Keratinocyte (primary cell): ENCODE results near the gene PCDH9. TPM values are rescaled to one million over a fixed set of nuclear protein-coding genes. Genes with fewer than 3 reads are reported as not detected.

Experiments
- DNase-seq: peaks from one replicate; pipeline ENCODE4 v3.0.0-alpha.2; 2011; ENCODE audit warnings: low read depth, missing footprints, low spot score
- FAIRE-seq: peaks from 2 replicates; lab custom pipeline; 2011; peaks lifted over from hg19 to GRCh38; lab: Jason Lieb, UNC
- H2AFZ ChIP-seq: 2 replicates; pipeline ENCODE4 v1.6.0; 2012; ENCODE audit warnings: low read length, control low read depth, inconsistent platforms; ENCODE audit not compliant: control insufficient read depth
- H3K27ac ChIP-seq: 2 replicates; pipeline ENCODE4 v1.5.1; 2011; ENCODE audit warnings: low read length; ENCODE audit not compliant: control insufficient read depth, insufficient read depth
- H3K27me3 ChIP-seq: 3 replicates; pipeline ENCODE4 v1.6.0; 2011; ENCODE audit warnings: low read length; ENCODE audit not compliant: control insufficient read depth, insufficient read depth; ENCODE audit errors: extremely low read depth
- H3K36me3 ChIP-seq, 2 experiments: 2 replicates in 1 of 2; 3 replicates in 1 of 2; pipeline ENCODE4 v1.5.1; 2011; ENCODE audit warnings: low read length in 2 of 2, mild to moderate bottlenecking in 1 of 2; ENCODE audit not compliant: control insufficient read depth in 2 of 2, insufficient read depth in 2 of 2; ENCODE audit errors: extremely low read depth in 1 of 2
- H3K4me1 ChIP-seq: 3 replicates; pipeline ENCODE4 v1.5.1; 2011; ENCODE audit warnings: low read length; ENCODE audit not compliant: control insufficient read depth, insufficient read depth; ENCODE audit errors: extremely low read depth
- H3K4me2 ChIP-seq: 3 replicates; pipeline ENCODE4 v1.6.0; 2011; ENCODE audit warnings: low read depth, low read length; ENCODE audit not compliant: control insufficient read depth, insufficient read depth; ENCODE audit errors: extremely low read depth
- H3K4me3 ChIP-seq, 3 experiments: fragments of 200-600 bp in 1 of 3; sonication (generic) in 1 of 3; 2 replicates in 2 of 3; 3 replicates in 1 of 3; pipeline ENCODE4 v1.5.1; 2011 to 2016; ENCODE audit warnings: low read length in 3 of 3, mild to moderate bottlenecking in 3 of 3, control low read depth in 2 of 3, inconsistent platforms in 1 of 3, low read depth in 1 of 3, mixed read lengths in 1 of 3, mixed run types in 1 of 3, moderate library complexity in 1 of 3; ENCODE audit not compliant: control insufficient read depth in 2 of 3, insufficient read depth in 2 of 3; ENCODE audit errors: extremely low read depth in 1 of 3
- H3K79me2 ChIP-seq: 2 replicates; pipeline ENCODE4 v1.6.0; 2012; ENCODE audit warnings: low read length; ENCODE audit not compliant: control insufficient read depth, insufficient read depth
- H3K9ac ChIP-seq: 3 replicates; pipeline ENCODE4 v1.6.0; 2011; ENCODE audit warnings: low read length; ENCODE audit not compliant: control insufficient read depth, insufficient read depth; ENCODE audit errors: extremely low read depth
- H3K9me1 ChIP-seq: 3 replicates; pipeline ENCODE4 v1.6.0; 2011; ENCODE audit warnings: low read length; ENCODE audit not compliant: control insufficient read depth, insufficient read depth; ENCODE audit errors: extremely low read depth
- H3K9me3 ChIP-seq: 2 replicates; pipeline ENCODE4 v1.5.1; 2012; ENCODE audit warnings: low read depth, low read length; ENCODE audit not compliant: control insufficient read depth
- H4K20me1 ChIP-seq: 3 replicates; pipeline ENCODE4 v1.6.0; 2011; ENCODE audit warnings: low read length; ENCODE audit not compliant: control insufficient read depth, insufficient read depth; ENCODE audit errors: extremely low read depth
- EZH2 ChIP-seq: IDR thresholded peaks from one replicate; pipeline ENCODE4 v1.6.1; 2012; ENCODE audit warnings: inconsistent platforms, mild to moderate bottlenecking, low read length, moderate library complexity
- dilution Hi-C: fragments of 300-500 bp; cut with MboI; formaldehyde crosslinking; loops from one replicate; pipeline ENCODE4 v1.7.0; 2020; ENCODE audit warnings: low sequenced_read_pairs; ENCODE audit not compliant: extremely low pct_ligation_motif_present
- polyA plus RNA-seq, 5 experiments: library from polyadenylated mRNA; depleted of rRNA in 3 of 5; stranded (reverse) in 3 of 5; stranded (forward) in 1 of 5; unstranded in 1 of 5; fragments of >200 nt; gene quantifications; 1 replicate in 1 of 5; 2 replicates in 3 of 5; 3 replicates in 1 of 5; pipeline versions ENCODE4 v1.2.1 to v1.2.3, GENCODE V29; 2011 to 2012; ENCODE audit warnings: missing spikeins in 2 of 5, low read depth in 1 of 5, low replicate concordance in 1 of 5
- TF ChIP-seq, protein P1 (sequence below), 3 experiments: IDR thresholded peaks in 1 of 3; conservative IDR thresholded peaks in 1 of 3; optimal IDR thresholded peaks in 1 of 3; 2 replicates in 2 of 3; 3 replicates in 1 of 3; pipeline versions ENCODE3 to v1.5.1; 2011; ENCODE audit warnings: low read length in 3 of 3, mild to moderate bottlenecking in 3 of 3, moderate library complexity in 2 of 3, control low read depth in 1 of 3, inconsistent platforms in 1 of 3; ENCODE audit not compliant: insufficient read depth in 2 of 3; ENCODE audit errors: extremely low read depth in 1 of 3

PCDH9 gene
- polyA plus RNA-seq, 1 donor (not counting 4 experiments of a cell fraction or from before 2014, with no cell fraction given) = 0.21 TPM

DNA sequence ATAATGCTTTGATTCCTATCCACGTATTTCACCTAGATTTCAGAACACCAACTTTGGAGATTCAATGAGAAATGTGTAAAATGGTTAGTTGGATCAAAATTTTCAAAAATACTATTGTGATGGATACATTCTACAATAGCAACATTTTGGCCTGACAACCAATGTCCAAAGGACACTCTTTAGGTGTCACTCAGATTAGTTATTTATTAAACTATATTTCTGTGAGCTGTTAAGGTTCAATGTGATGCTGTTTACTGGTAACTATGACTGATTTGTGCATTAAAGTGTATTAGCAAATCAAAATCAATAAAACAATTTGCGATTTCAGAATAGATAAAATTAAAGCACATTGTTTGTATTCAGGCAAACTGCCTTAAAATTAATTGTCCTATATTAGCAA, 149.8 kb downstream of the PCDH9 start:
- no peaks in the 10 kb centered on the region for H3K36me3 ChIP-seq
- H3K27ac ChIP-seq = no peak overlapping the region
- no peak for DNase-seq
- no peaks in the 10 kb centered on the region for H3K9me1 ChIP-seq
- no peak overlapping the region for H3K4me3 ChIP-seq
- H2AFZ ChIP-seq = no peak overlapping the region
- H3K27me3 ChIP-seq = no peaks in the 10 kb centered on the region
- no peak for TF ChIP-seq EZH2
- TF ChIP-seq, protein P1, sequence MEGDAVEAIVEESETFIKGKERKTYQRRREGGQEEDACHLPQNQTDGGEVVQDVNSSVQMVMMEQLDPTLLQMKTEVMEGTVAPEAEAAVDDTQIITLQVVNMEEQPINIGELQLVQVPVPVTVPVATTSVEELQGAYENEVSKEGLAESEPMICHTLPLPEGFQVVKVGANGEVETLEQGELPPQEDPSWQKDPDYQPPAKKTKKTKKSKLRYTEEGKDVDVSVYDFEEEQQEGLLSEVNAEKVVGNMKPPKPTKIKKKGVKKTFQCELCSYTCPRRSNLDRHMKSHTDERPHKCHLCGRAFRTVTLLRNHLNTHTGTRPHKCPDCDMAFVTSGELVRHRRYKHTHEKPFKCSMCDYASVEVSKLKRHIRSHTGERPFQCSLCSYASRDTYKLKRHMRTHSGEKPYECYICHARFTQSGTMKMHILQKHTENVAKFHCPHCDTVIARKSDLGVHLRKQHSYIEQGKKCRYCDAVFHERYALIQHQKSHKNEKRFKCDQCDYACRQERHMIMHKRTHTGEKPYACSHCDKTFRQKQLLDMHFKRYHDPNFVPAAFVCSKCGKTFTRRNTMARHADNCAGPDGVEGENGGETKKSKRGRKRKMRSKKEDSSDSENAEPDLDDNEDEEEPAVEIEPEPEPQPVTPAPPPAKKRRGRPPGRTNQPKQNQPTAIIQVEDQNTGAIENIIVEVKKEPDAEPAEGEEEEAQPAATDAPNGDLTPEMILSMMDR (optimal IDR thresholded peaks at IDR 0.05 in 1 of 3, IDR thresholded peaks at IDR 0.05 in 1 of 3, conservative IDR thresholded peaks at IDR 0.05 in 1 of 3; ENCODE audit: extremely low read depth in 1 of 3, insufficient read depth in 2 of 3, low read length in 3 of 3) = no peak
- H3K9ac ChIP-seq = no peak overlapping the region
- FAIRE-seq = no peak
- no peaks in the 10 kb centered on the region for H3K9me3 ChIP-seq
- no peaks in the 10 kb centered on the region for H3K4me1 ChIP-seq
- no peaks in the 10 kb centered on the region for H4K20me1 ChIP-seq
- H3K79me2 ChIP-seq = no peaks in the 10 kb centered on the region
- dilution Hi-C loops = no loop called here
- H3K4me2 ChIP-seq = no peak overlapping the region

DNA sequence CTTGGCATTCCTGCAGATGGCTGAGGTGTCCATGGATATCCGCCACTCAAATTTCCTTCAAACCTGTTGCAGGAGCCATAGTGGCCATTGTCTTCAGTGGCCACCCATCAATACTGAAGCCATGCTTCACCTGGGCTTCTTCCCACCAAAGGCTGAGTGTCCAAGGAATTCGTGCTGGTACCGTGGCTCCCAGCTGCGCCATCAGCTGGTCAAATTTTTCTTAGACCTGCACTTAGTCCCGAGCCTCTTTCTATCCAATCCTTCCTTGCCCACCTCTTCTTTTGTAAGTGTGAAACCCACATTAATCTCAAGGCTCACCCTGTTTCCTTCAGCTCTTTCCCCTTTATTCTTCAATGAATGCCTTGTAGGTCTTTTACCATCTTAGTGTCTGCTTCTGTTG, 152.1 kb downstream of the PCDH9 start:
- no peak for FAIRE-seq
- Histone ChIP-seq H2AFZ (no peak overlapping the region), H3K9ac (no peak overlapping the region), H3K79me2 (no peaks in the 10 kb centered on the region), H3K27ac (no peak overlapping the region), H3K4me3 (no peak overlapping the region), H3K36me3 (no peaks in the 10 kb centered on the region), H4K20me1 (no peaks in the 10 kb centered on the region), H3K9me3 (no peaks in the 10 kb centered on the region), H3K27me3 (no peaks in the 10 kb centered on the region), H3K9me1 (no peaks in the 10 kb centered on the region), H3K4me1 (no peaks in the 10 kb centered on the region), H3K4me2 (no peak overlapping the region)
- TF ChIP-seq EZH2 = no peak
- TF ChIP-seq, protein P1 (optimal IDR thresholded peaks at IDR 0.05 in 1 of 3, IDR thresholded peaks at IDR 0.05 in 1 of 3, conservative IDR thresholded peaks at IDR 0.05 in 1 of 3; ENCODE audit: extremely low read depth in 1 of 3, insufficient read depth in 2 of 3, low read length in 3 of 3) = no peak
- dilution Hi-C loops = no loop called here
- DNase-seq = no peak
